ENCODE results near the gene CASZ1. TPM values are rescaled to one million over a fixed set of nuclear protein-coding genes. Genes with fewer than 3 reads are reported as not detected.

Gene CASZ1
- total RNA-seq, 1 experiment from 2014 or later = 12.6 TPM

- Mint-ChIP-seq H3K4me1 (ENCODE audit: low read depth, unreplicated experiment) (no peaks in the 10 kb centered on the region), H3K9me3 (ENCODE audit: low read depth, unreplicated experiment) (no peaks in the 10 kb centered on the region), H3K27ac (ENCODE audit: unreplicated experiment) (no peak overlapping the region), H3K36me3 (ENCODE audit: insufficient read depth, unreplicated experiment) (peaks cover 5% of the 10 kb centered on the region), H3K27me3 (ENCODE audit: unreplicated experiment) (no peaks in the 10 kb centered on the region), H3K4me3 (ENCODE audit: low read depth, unreplicated experiment) (no peak overlapping the region)
- no peak for DNase-seq
- BruUV-seq (replicated peaks) = no TSS peak
- intact Hi-C loops (cut with micrococcal nuclease; ENCODE audit: unreplicated experiment) = no loop called here
- CTCF ChIA-PET = no interaction called here
- TF ChIP-seq CTCF (IDR thresholded peaks at IDR 0.05; ENCODE audit: unreplicated experiment) = no peak
Measured at GRCh38 chr1:10745383-10745782, 51.1 kb downstream of the CASZ1 start.

GRCh38 chr1:10744654-10745238 lies 51.7 kb downstream of the CASZ1 start:
- TF ChIP-seq CTCF (IDR thresholded peaks at IDR 0.05; ENCODE audit: unreplicated experiment) = no peak
- Mint-ChIP-seq H3K9me3 (ENCODE audit: low read depth, unreplicated experiment) (no peaks in the 10 kb centered on the region), H3K4me3 (ENCODE audit: low read depth, unreplicated experiment) (no peak overlapping the region), H3K27me3 (ENCODE audit: unreplicated experiment) (no peaks in the 10 kb centered on the region), H3K4me1 (ENCODE audit: low read depth, unreplicated experiment) (no peaks in the 10 kb centered on the region), H3K27ac (ENCODE audit: unreplicated experiment) (no peak overlapping the region), H3K36me3 (ENCODE audit: insufficient read depth, unreplicated experiment) (peaks cover 5% of the 10 kb centered on the region)
- CTCF ChIA-PET = no interaction called here
- intact Hi-C loops (cut with micrococcal nuclease; ENCODE audit: unreplicated experiment) = no loop called here
- DNase-seq = no peak
- no TSS peak for BruUV-seq (replicated peaks)

GRCh38 chr1:10744029-10744428 lies 52.4 kb downstream of the CASZ1 start:
- H3K4me1 Mint-ChIP-seq (ENCODE audit: low read depth, unreplicated experiment) = no peaks in the 10 kb centered on the region
- intact Hi-C loops (cut with micrococcal nuclease; ENCODE audit: unreplicated experiment) = no loop called here
- H3K9me3 Mint-ChIP-seq (ENCODE audit: low read depth, unreplicated experiment) = no peaks in the 10 kb centered on the region
- no peak for TF ChIP-seq CTCF (IDR thresholded peaks at IDR 0.05; ENCODE audit: unreplicated experiment)
- peaks cover 5% of the 10 kb centered on the region for H3K36me3 Mint-ChIP-seq (ENCODE audit: insufficient read depth, unreplicated experiment)
- H3K4me3 Mint-ChIP-seq (ENCODE audit: low read depth, unreplicated experiment) = no peak overlapping the region
- DNase-seq = no peak
- no TSS peak for BruUV-seq (replicated peaks)
- CTCF ChIA-PET = no interaction called here
- H3K27ac Mint-ChIP-seq (ENCODE audit: unreplicated experiment) = no peak overlapping the region
- no peaks in the 10 kb centered on the region for H3K27me3 Mint-ChIP-seq (ENCODE audit: unreplicated experiment)

- BruUV-seq (replicated peaks) = no TSS peak
- Mint-ChIP-seq H3K27ac (ENCODE audit: unreplicated experiment) (no peak overlapping the region), H3K36me3 (ENCODE audit: insufficient read depth, unreplicated experiment) (peaks cover 5% of the 10 kb centered on the region), H3K27me3 (ENCODE audit: unreplicated experiment) (no peaks in the 10 kb centered on the region), H3K9me3 (ENCODE audit: low read depth, unreplicated experiment) (no peaks in the 10 kb centered on the region), H3K4me1 (ENCODE audit: low read depth, unreplicated experiment) (no peaks in the 10 kb centered on the region), H3K4me3 (ENCODE audit: low read depth, unreplicated experiment) (no peak overlapping the region)
- intact Hi-C loops (cut with micrococcal nuclease; ENCODE audit: unreplicated experiment) = no loop called here
- CTCF ChIA-PET = no interaction called here
- no peak for DNase-seq
- TF ChIP-seq CTCF (IDR thresholded peaks at IDR 0.05; ENCODE audit: unreplicated experiment) = no peak
Measured at GRCh38 chr1:10741696-10742095, 54.8 kb downstream of the CASZ1 start.
